ENCODE data around the gene MPPED2.

- TF ChIP-seq, protein P1, sequence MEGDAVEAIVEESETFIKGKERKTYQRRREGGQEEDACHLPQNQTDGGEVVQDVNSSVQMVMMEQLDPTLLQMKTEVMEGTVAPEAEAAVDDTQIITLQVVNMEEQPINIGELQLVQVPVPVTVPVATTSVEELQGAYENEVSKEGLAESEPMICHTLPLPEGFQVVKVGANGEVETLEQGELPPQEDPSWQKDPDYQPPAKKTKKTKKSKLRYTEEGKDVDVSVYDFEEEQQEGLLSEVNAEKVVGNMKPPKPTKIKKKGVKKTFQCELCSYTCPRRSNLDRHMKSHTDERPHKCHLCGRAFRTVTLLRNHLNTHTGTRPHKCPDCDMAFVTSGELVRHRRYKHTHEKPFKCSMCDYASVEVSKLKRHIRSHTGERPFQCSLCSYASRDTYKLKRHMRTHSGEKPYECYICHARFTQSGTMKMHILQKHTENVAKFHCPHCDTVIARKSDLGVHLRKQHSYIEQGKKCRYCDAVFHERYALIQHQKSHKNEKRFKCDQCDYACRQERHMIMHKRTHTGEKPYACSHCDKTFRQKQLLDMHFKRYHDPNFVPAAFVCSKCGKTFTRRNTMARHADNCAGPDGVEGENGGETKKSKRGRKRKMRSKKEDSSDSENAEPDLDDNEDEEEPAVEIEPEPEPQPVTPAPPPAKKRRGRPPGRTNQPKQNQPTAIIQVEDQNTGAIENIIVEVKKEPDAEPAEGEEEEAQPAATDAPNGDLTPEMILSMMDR (conservative IDR thresholded peaks at IDR 0.05), result no peak
- TF ChIP-seq ZFX (IDR thresholded peaks at IDR 0.05), result no peak
These were observed 76.8 kb downstream of the MPPED2 start for GRCh38 chr11:30509364-30509763.
